HG02981 (cell line): ENCODE data around the gene PDZD7.

Source experiments
- ATAC-seq: cut with Tn5 transposase; IDR thresholded peaks from one replicate; pipeline ENCODE4 v1.9.1; 2021; ENCODE audit warnings: mild to moderate bottlenecking, moderate library complexity; ENCODE audit not compliant: unreplicated experiment

Gene PDZD7

DNA sequence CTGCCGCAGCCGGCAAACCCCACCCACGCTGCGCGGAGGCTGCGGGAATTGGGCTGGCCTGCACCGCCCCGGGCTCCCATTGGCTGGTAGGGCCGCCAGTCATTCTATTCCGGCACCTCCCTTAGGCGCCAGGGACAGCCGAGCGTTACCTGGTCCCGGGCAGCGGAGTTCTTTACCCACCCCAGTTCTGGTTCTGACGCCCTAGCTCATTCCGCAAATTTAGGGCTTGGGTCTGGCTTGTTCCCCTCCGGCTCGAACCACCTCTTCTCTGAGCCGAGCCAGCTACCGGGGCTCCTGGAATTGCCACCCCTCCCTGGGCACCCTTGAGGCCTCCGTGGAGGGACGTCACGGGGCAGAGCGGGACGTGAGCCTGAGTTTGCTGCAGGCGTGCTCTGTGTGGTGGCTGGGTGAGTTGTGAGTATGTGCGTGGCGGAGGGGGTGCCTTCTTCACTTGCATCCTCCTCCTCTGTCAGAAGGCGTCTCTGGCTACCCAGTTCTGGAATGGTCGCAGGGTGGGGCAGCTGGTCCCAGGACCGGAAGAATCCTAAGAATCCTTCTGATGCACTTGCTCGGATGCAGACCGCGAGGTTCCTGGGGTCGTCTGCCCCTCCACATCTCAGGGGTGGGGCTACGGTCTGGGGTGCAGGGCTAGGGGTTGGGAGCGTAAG, at the start of gene PDZD7, which contains the start of gene SFXN3:
PDZD7 (minus strand) TSS at position 2 of the 668 bp plus-strand sequence. CDS start 910 bp downstream, outside the sequence.
SFXN3 (plus strand) TSS at position 107 of the 668 bp plus-strand sequence. CDS start 3,461 bp downstream, outside the sequence.
- ATAC-seq = peak; percentile 83

DNA sequence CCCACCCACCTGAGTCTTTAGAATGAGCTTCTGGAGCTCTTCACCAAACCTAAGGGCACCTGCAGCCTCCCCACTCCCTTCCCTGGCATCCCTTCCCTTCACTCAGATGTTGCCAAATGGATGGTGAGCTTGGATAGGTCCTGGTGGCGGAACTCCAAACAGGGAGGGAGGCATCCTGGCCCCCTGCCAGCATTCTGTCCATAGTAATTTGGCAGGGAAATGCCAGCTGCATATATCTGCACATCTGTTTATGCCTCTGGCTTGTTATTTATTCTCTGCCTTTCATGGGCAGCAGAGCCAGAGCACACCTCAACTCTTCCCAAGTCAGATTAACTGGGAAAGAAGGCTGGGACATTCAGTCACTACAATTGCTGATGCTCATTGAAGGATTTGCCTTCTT, 48.9 kb upstream of the PDZD7 start:
- no peak for ATAC-seq

DNA sequence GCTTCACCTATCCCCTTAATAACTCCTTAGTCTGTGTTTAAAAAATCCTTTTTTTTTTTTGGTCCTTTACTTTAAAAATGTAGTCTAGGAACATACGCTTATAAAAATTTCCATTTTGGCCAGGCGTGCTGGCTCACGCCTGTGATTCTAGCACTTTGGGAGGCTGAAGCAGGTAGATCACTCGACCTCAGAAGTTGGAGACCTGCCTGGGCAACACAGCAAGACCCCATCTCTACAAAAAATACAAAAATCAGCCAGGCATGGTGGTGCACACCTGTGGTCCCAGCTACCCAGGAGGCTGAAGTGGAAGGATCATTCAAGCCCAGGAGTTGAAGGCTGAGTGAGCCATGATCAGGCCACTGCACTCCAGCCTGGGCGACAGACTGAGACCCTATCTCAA, 45.7 kb upstream of the PDZD7 start:
- no peak for ATAC-seq

DNA sequence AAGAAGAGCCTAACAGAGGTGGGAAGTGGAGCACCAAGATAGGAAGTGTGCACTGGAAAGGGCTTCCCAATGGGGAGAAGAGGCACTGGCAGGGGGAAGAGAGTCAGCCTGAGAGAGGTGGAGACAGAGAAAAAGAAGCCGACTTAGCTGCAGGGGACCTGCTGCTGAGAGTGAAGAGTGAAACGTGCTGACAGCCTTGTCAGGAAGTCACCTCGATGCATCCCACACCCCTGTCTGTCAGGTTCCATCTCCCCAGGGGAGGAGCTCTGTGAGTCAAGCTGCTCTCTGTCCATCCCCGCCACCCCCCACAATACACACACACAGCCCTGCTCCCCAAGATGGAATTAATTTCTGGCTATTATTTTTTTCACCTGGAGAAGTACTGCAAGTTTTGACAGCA, 44.8 kb upstream of the PDZD7 start:
- no peak for ATAC-seq

GRCh38 chr10:101073631-101074030, 42.7 kb upstream of the PDZD7 start:
- no peak for ATAC-seq

- no peak for ATAC-seq
These were observed 42.0 kb upstream of the PDZD7 start for GRCh38 chr10:101072923-101073322.

- ATAC-seq = no peak
These were observed 41.0 kb upstream of the PDZD7 start for GRCh38 chr10:101071885-101072433.

DNA sequence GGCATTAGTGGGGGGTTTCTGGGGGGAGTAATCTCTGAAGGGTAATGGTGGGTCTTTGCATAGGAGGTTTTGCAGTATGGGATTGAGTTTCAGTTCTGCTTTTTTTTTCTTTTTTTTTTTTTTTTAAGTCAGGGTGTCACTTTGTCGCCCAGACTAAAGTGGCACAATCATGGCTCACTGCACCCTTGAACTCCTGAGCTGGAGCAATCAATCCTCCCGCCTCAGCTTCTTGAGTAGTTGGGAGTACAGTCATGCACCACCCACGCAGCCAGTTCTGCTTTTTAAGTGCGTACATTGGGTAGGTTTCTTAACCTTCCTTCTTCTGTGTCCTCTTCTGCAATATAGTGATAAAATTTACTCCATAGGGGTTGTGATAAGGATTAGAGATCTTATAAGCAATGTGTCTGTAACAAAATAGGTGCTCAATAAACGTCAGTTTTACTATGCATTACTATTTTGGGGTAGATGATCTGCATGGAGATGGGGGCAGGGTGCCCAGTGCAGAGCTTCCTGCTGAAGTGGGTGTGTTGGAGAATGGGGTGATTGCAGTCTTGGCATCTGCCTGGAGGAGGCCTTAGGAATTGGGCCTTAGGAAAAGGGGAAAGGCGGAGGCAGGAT, 40.4 kb upstream of the PDZD7 start:
- ATAC-seq = no peak

DNA sequence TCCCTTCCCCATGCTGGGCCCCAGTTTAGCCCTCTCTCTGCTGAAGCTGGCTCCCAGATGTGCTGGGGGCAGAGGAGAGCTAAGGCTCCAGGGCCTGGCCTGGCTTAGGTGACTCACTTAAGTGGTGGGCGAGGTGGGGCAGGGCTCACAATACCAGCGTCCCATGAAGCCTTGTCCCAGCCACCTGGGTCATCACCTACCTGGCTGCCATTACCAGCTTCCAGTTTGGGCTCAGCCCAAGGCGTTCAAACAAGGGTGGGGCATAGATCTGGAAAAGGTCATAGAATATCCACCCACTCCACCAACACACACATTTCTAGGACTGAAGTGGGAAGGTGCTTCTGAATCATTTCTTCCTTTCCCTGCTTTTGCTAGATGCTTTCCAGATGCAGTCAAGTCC, 39.2 kb upstream of the PDZD7 start:
- no peak for ATAC-seq

- no peak for ATAC-seq
These were observed 38.5 kb upstream of the PDZD7 start for GRCh38 chr10:101069441-101069840.

DNA sequence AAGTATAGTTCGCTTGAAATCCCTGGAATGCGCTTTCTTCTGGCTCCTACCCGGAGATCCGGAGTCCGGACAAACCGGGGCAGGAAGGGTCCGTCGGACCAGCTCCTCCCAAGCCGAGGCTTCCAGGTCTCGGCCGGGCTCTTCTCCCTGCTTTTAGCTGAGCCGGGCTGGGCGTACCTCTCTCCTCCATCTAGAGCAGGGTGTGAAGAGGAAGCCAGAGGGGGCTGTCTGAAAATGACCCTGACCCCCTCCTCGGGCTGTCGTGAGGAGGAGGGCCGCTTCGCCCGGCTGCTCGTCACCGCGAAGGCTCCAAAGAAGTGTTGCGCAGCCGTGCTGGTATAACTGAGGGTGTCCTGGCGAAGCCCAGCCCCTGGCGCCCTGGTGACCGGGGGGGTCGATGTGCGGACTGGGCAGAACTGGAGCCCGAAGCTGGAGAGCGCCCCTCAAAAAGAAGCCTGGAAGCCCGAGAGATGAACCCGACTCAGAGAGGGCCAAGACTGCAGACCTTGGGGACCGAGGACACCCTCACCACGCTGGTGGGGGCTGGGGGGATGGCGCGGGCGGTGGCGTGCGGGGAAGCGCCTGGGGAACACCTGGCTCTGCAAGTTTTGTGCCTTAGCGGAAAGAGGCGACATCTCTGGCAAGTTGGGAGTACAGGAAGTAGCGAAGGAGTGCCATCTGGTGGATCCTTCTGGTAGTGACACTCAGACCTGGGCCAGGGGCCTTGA, 36.6 kb upstream of the PDZD7 start:
- ATAC-seq = no peak

DNA sequence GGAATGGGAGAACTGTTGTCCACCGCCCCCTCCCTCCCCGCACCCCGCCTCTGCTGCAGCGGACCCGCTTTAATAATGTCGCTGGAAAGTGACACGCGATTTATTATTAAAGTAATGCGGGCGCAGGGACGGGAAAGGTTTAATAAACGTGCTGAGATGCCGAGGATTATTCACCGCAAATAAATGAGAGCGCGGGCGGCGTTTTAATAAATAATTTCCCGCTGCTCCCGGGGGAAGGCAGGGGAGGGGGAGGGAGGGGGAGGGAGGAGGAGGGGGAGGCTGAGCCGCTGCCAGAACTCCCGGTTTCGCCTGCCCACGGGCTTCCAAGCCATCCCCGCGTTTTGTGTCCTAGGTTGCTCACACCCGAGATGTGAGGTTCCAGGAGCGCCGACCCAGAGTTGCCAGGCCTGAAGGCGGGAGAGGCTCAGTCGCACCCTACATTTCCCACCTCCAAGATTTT, 36.0 kb upstream of the PDZD7 start:
- no peak for ATAC-seq

GRCh38 chr10:101066146-101066895, 35.4 kb upstream of the PDZD7 start:
- ATAC-seq = no peak

- ATAC-seq = no peak
These were observed 34.7 kb upstream of the PDZD7 start for GRCh38 chr10:101065481-101066145.

DNA sequence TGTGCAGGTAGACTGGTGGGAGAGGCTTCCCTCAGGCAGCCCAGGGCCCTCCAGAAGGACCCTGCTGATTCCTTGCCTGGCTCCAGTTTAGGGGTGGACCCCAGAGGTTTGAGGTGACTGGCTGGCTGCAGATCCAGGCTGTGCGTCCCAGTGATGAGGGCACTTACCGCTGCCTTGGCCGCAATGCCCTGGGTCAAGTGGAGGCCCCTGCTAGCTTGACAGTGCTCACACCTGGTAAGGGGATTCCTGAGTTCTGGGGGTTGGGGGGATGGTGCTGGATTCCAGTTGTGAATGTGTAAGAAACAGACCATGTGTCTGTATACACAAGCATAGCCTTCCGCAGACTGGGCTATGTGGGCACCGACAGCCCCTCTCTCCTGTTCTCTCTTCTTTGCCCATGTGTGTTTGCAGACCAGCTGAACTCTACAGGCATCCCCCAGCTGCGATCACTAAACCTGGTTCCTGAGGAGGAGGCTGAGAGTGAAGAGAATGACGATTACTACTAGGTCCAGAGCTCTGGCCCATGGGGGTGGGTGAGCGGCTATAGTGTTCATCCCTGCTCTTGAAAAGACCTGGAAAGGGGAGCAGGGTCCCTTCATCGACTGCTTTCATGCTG, 33.6 kb upstream of the PDZD7 start:
- no peak for ATAC-seq

DNA sequence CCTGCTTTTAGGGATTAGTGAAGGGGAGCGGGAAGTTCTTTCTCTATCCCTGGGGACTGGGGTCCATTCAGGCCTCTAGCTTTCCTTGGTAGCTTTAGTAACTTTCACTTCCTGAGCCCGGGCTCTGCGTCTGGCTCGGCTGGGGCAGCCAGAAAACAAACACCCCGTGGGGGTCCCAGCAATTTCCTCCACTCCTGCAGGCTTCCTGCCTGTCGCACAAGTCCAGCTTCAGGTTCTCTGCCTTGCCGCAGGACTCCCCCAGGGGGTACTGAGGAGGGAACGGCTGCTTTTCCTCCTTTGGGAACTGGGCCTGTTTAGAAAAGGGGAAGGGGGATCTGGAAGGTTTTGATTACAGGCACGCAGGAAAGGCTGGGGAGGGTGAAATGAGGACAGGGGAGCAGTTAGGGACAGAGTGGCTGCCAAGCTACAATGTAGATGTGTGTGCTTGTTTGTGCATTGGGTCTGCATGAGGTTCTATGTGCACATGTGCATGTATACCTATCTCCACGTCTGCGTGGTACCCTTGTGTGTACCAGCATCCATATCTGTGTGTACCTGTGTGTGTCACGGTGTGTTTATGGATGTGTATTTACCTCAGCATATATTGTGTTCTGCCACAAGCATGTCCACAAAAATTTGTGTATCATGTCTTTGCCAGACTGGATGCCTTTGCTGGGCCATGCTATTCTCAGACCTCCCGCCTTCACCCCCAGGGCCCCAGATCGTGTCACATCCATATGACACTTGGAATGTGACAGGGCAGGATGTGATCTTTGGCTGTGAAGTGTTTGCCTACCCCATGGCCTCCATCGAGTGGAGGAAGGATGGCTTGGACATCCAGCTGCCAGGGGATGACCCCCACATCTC, 32.9 kb upstream of the PDZD7 start:
- ATAC-seq = no peak

GRCh38 chr10:101063050-101063525, 32.2 kb upstream of the PDZD7 start:
- ATAC-seq = no peak

DNA sequence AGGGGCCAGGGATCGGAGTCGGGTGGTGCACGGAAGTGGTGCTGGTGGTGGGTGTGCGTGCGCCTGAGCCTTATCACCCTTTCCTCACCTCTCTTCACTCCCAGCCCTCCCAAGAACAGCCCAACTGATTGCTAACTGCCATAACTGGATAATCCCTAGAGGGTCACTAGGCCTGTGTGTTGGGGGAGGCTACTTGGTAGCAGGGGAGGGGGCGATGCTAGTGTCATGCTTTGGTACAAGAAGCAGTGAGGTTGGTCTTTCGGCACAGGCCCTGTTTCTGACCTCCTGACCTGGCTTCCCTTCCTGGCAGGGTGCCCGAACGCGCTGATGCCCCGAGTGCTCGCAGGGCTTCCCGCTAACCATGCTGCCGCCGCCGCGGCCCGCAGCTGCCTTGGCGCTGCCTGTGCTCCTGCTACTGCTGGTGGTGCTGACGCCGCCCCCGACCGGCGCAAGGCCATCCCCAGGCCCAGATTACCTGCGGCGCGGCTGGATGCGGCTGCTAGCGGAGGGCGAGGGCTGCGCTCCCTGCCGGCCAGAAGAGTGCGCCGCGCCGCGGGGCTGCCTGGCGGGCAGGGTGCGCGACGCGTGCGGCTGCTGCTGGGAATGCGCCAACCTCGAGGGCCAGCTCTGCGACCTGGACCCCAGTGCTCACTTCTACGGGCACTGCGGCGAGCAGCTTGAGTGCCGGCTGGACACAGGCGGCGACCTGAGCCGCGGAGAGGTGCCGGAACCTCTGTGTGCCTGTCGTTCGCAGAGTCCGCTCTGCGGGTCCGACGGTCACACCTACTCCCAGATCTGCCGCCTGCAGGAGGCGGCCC, 31.5 kb upstream of the PDZD7 start:
- peak; percentile 28 for ATAC-seq
